GM12878 (cell line): Measurements from ENCODE around the gene MRPS12. TPM values are rescaled to one million over a fixed set of nuclear protein-coding genes. Genes with fewer than 3 reads are reported as not detected.

Source experiments
- CEBPB ChIP-seq, 2 experiments: fragments of 150-350 bp in 1 of 2; IDR thresholded peaks; 2 replicates each; pipeline ENCODE4 v1.6.1; 2012 to 2014; ENCODE audit warnings: low read depth in 2 of 2, low read length in 2 of 2, borderline replicate concordance in 1 of 2, inconsistent platforms in 1 of 2
- CHD1 ChIP-seq: IDR thresholded peaks from 2 replicates; pipeline ENCODE4 v1.6.1; 2012; ENCODE audit warnings: low read depth, low read length, improper control_type of control experiment
- E2F4 ChIP-seq: IDR thresholded peaks from 2 replicates; pipeline ENCODE4 v1.6.1; 2012; ENCODE audit warnings: low read depth, low read length, improper control_type of control experiment
- IRF4 ChIP-seq: IDR thresholded peaks from 2 replicates; pipeline ENCODE4 v1.6.1; 2011; ENCODE audit warnings: low read depth, low read length
- MTA3 ChIP-seq: IDR thresholded peaks from 2 replicates; pipeline ENCODE4 v1.6.1; 2012; ENCODE audit warnings: low read length, inconsistent platforms, borderline replicate concordance
- NKRF ChIP-seq: fragments of 450-650 bp; conservative IDR thresholded peaks from 2 replicates; pipeline ENCODE4 v1.6.1; 2017; ENCODE audit warnings: mild to moderate bottlenecking, moderate library complexity
- PKNOX1 ChIP-seq: fragments of 450-650 bp; IDR thresholded peaks from 2 replicates; pipeline ENCODE4 v1.6.1; 2016; ENCODE audit warnings: mild to moderate bottlenecking
- RFX5 ChIP-seq: IDR thresholded peaks from 2 replicates; pipeline ENCODE4 v1.6.1; 2011; ENCODE audit warnings: low read depth, low read length, improper control_type of control experiment
- RUNX3 ChIP-seq: IDR thresholded peaks from 2 replicates; pipeline ENCODE4 v1.6.1; 2012; ENCODE audit warnings: low read length, inconsistent platforms
- SIX5 ChIP-seq: IDR thresholded peaks from 2 replicates; pipeline ENCODE4 v1.6.1; 2011; ENCODE audit warnings: mild to moderate bottlenecking, low read depth, low read length, moderate library complexity; ENCODE audit not compliant: severe bottlenecking
- SMAD5 ChIP-seq: IDR thresholded peaks from 2 replicates; pipeline ENCODE4 v1.6.1; 2016; ENCODE audit warnings: antibody characterized with exemption, low read depth
- SMARCA5 ChIP-seq: fragments of 450-650 bp; IDR thresholded peaks from 2 replicates; pipeline ENCODE4 v1.6.1; 2017; ENCODE audit warnings: mild to moderate bottlenecking
- SUZ12 ChIP-seq: fragments of 200-600 bp; sonication (generic); IDR thresholded peaks from one replicate; pipeline ENCODE4 v1.6.1; 2018; ENCODE audit warnings: antibody characterized with exemption, mild to moderate bottlenecking; ENCODE audit not compliant: unreplicated experiment
- TAF1 ChIP-seq: IDR thresholded peaks from 2 replicates; pipeline ENCODE4 v1.6.1; 2011; ENCODE audit warnings: mild to moderate bottlenecking, low read depth, low read length, borderline replicate concordance
- TCF3 ChIP-seq: IDR thresholded peaks from 2 replicates; pipeline ENCODE4 v1.6.1; 2012; ENCODE audit warnings: low read depth, mild to moderate bottlenecking, low read length, borderline replicate concordance; ENCODE audit not compliant: insufficient read depth
- YBX1 ChIP-seq: fragments of 450-650 bp; IDR thresholded peaks from 2 replicates; pipeline ENCODE4 v1.6.1; 2016; ENCODE audit warnings: antibody characterized with exemption
- ZBTB4 ChIP-seq: fragments of 450-650 bp; formaldehyde crosslinking; IDR thresholded peaks from 2 replicates; pipeline ENCODE4 v1.4.0; 2022; ENCODE audit warnings: mild to moderate bottlenecking, moderate library complexity
- ZBTB40 ChIP-seq: fragments of 450-650 bp; IDR thresholded peaks from 2 replicates; pipeline ENCODE4 v1.6.1; 2016; ENCODE audit warnings: mild to moderate bottlenecking, moderate library complexity, borderline replicate concordance
- polyA plus RNA-seq, 11 experiments: library from polyadenylated mRNA; depleted of rRNA in 4 of 11; unstranded in 6 of 11; stranded (reverse) in 5 of 11; fragments of >200 nt; fragmentation: Nextera tagmentation in 4 of 11; fragmentation: Illumina TruSeq in 1 of 11; extraction: Ambion mirVana in 4 of 11; extraction: Trizol in 1 of 11; gene quantifications; 1 replicate in 1 of 11; 2 replicates in 10 of 11; pipeline versions ENCODE4 v1.2.1 to v1.2.3, GENCODE V29; 2011 to 2016; ENCODE audit warnings: inconsistent platforms in 2 of 11, missing spikeins in 2 of 11, low read depth in 1 of 11
- total RNA-seq, 4 experiments: library from RNA; depleted of rRNA in 3 of 4; stranded (reverse); fragments of >200 nt in 3 of 4; fragmentation: Illumina TruSeq in 1 of 4; extraction: Trizol in 1 of 4; gene quantifications; 2 replicates each; pipeline versions ENCODE4 v1.2.1 to v1.2.3, GENCODE V29; 2013 to 2021

Gene MRPS12
- total and polyA plus RNA-seq, 10 of the 15 experiments (the other 5 are each of a cell fraction or from before 2014, with no cell fraction given), result 7.3 to 205 (median 77.3) TPM

GRCh38 chr19:38930776-38931520 lies at the start of gene MRPS12 (continued):
- peak; percentile 76; the same call in 1 of the 2 replicates for TF ChIP-seq ZBTB40
- no peak for TF ChIP-seq SUZ12
- TF ChIP-seq CEBPB (IDR thresholded peaks at IDR 0.05; ENCODE audit: borderline replicate concordance in 1 of 2, low read depth in 2 of 2, low read length in 2 of 2), result no peak
- TF ChIP-seq SIX5, result no peak
- TF ChIP-seq E2F4, result no peak
- no peak for TF ChIP-seq ZBTB4 (CRISPR knock-in tag)
- TF ChIP-seq NKRF, result peak; percentile 81
- peak; percentile 96 for TF ChIP-seq PKNOX1
- TF ChIP-seq CHD1, result no peak
- TF ChIP-seq TAF1, result 0 out of 2 replicates have a peak, but pooled peaks have one; percentile 9
- TF ChIP-seq SMAD5, result peak; percentile 72; the same call in 1 of the 2 replicates
- peak; percentile 61 for TF ChIP-seq SMARCA5
- TF ChIP-seq TCF3, result no peak
- TF ChIP-seq RFX5, result peak; percentile 78; the same call in 1 of the 2 replicates
- no peak for TF ChIP-seq IRF4
- peak; percentile 64 for TF ChIP-seq RUNX3
- no peak for TF ChIP-seq YBX1
- TF ChIP-seq MTA3, result no peak
